ENCODE results near the gene SPATA2L.

Gene SPATA2L

GRCh38 chr16:89701425-89702406, at the start of gene SPATA2L:
TSS of gene SPATA2L (minus strand) at chr16:89701705. CDS start at chr16:89701232, 473 bp downstream.
- peak; percentile 96 to 97 for DNase-seq (ENCODE audit: low read depth in 2 of 2)

- no peak for DNase-seq (ENCODE audit: low read depth in 2 of 2)
Measured at GRCh38 chr16:89749637-89750036, 48.1 kb upstream of the SPATA2L start.

GRCh38 chr16:89748921-89749320, 47.4 kb upstream of the SPATA2L start:
- no peak for DNase-seq (ENCODE audit: low read depth in 2 of 2)

- DNase-seq (ENCODE audit: low read depth in 2 of 2): no peak
Measured at GRCh38 chr16:89748076-89748475, 46.6 kb upstream of the SPATA2L start.

- no peak for DNase-seq (ENCODE audit: low read depth in 2 of 2)
Measured at GRCh38 chr16:89746043-89746442, 44.5 kb upstream of the SPATA2L start.

- no peak for DNase-seq (ENCODE audit: low read depth in 2 of 2)
Measured at GRCh38 chr16:89744813-89745212, 43.3 kb upstream of the SPATA2L start.

GRCh38 chr16:89742948-89743347, 41.4 kb upstream of the SPATA2L start:
- no peak for DNase-seq (ENCODE audit: low read depth in 2 of 2)

- DNase-seq (ENCODE audit: low read depth in 2 of 2): no peak
Measured at GRCh38 chr16:89741342-89742014, 40.0 kb upstream of the SPATA2L start.

GRCh38 chr16:89739383-89739782, 37.9 kb upstream of the SPATA2L start:
- DNase-seq (ENCODE audit: low read depth in 2 of 2): no peak

GRCh38 chr16:89738538-89739317, 37.2 kb upstream of the SPATA2L start:
- DNase-seq (ENCODE audit: low read depth in 2 of 2): no peak

- no peak for DNase-seq (ENCODE audit: low read depth in 2 of 2)
Measured at GRCh38 chr16:89738072-89738377, 36.5 kb upstream of the SPATA2L start.

GRCh38 chr16:89737341-89738071, 36.0 kb upstream of the SPATA2L start:
- no peak for DNase-seq (ENCODE audit: low read depth in 2 of 2)

GRCh38 chr16:89736554-89736953, 35.0 kb upstream of the SPATA2L start:
- DNase-seq (ENCODE audit: low read depth in 2 of 2): no peak

GRCh38 chr16:89733792-89734191, 32.3 kb upstream of the SPATA2L start:
- no peak for DNase-seq (ENCODE audit: low read depth in 2 of 2)

- DNase-seq (ENCODE audit: low read depth in 2 of 2): no peak
Measured at GRCh38 chr16:89733322-89733721, 31.8 kb upstream of the SPATA2L start.

GRCh38 chr16:89732918-89733242, 31.4 kb upstream of the SPATA2L start:
- DNase-seq (ENCODE audit: low read depth in 2 of 2): no peak

GRCh38 chr16:89732142-89732917, 30.8 kb upstream of the SPATA2L start:
- no peak for DNase-seq (ENCODE audit: low read depth in 2 of 2)

GRCh38 chr16:89730610-89731234, 29.2 kb upstream of the SPATA2L start:
- no peak for DNase-seq (ENCODE audit: low read depth in 2 of 2)

GRCh38 chr16:89729863-89730593, 28.5 kb upstream of the SPATA2L start:
- DNase-seq (ENCODE audit: low read depth in 2 of 2): no peak

GRCh38 chr16:89729293-89729692, 27.8 kb upstream of the SPATA2L start:
- DNase-seq (ENCODE audit: low read depth in 2 of 2): no peak
